ENCODE data around the gene ROGDI. TPM values are rescaled to one million over a fixed set of nuclear protein-coding genes. Genes with fewer than 3 reads are reported as not detected.

The ROGDI gene
- polyA plus RNA-seq, 1 of the 3 experiments (the other 2 are of a cell fraction): 33.6 TPM

DNA sequence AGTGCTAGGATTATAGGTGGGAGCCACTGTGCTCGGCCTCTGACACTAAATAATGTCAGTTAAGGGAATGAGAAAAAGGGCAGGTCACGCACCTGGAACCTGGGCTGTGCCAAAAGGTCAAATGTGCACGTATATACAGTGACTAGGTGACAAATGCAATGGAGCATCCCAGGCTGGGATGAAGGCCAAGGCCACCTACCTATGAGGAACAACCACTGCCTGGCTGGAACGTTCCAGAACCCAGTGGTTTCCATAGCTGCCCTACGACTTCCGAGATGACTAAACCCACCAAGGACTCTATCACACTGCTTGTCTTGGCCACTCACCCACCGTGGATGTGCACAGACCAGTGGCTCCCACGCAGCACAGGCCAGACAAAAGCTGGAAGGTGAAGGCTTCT, 51.5 kb downstream of the ROGDI start:
- Histone ChIP-seq H3K9me2 (no peaks in the 10 kb centered on the region), H3F3A (replicated peaks; ENCODE audit: insufficient read depth) (no peaks in the 10 kb centered on the region), H3K4me3 (ENCODE audit: low read depth in 2 of 2, low read length in 1 of 2) (no peak overlapping the region), H3K9me3 (0 out of 2 replicates have a peak, but pooled peaks cover 6% of the 10 kb centered on the region), H3K9ac (no peak overlapping the region), H3K4me1 (ENCODE audit: control insufficient read depth in 1 of 2, insufficient read depth in 2 of 2, low read depth in 1 of 2, low read length in 1 of 2) (no peaks in the 10 kb centered on the region; a peak in 1 of 4 replicates), H3K27ac (ENCODE audit: low read depth in 2 of 2, low read length in 1 of 2) (no peak overlapping the region), H4K20me1 (ENCODE audit: insufficient read depth) (no peaks in the 10 kb centered on the region), H3K4me2 (no peak overlapping the region), H3K79me2 (ENCODE audit: insufficient read depth) (no peaks in the 10 kb centered on the region), H3K27me3 (ENCODE audit: insufficient read depth) (no peaks in the 10 kb centered on the region), H3K36me3 (replicated peaks in 1 of 2; ENCODE audit: control insufficient read depth in 1 of 2, insufficient read depth in 2 of 2, low read length in 1 of 2) (peaks cover 23 to 41% of the 10 kb centered on the region in 2 experiments), H2AFZ (ENCODE audit: low read depth) (no peak overlapping the region)
- POLR2A ChIA-PET: interaction anchor here (0.5 to 1.3 kb wide), 2 partner anchors 16 to 87 kb away, joined by 3 to 5 read pairs; partner anchors contain the start of genes ANKS3 and DNAAF8
- no peak for TF ChIP-seq NRF1 (IDR thresholded peaks at IDR 0.05; ENCODE audit: low read depth, low read length)
- TF ChIP-seq, protein P1, sequence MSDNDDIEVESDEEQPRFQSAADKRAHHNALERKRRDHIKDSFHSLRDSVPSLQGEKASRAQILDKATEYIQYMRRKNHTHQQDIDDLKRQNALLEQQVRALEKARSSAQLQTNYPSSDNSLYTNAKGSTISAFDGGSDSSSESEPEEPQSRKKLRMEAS (IDR thresholded peaks at IDR 0.05; ENCODE audit: low read depth): no peak
- TF ChIP-seq, protein P2, sequence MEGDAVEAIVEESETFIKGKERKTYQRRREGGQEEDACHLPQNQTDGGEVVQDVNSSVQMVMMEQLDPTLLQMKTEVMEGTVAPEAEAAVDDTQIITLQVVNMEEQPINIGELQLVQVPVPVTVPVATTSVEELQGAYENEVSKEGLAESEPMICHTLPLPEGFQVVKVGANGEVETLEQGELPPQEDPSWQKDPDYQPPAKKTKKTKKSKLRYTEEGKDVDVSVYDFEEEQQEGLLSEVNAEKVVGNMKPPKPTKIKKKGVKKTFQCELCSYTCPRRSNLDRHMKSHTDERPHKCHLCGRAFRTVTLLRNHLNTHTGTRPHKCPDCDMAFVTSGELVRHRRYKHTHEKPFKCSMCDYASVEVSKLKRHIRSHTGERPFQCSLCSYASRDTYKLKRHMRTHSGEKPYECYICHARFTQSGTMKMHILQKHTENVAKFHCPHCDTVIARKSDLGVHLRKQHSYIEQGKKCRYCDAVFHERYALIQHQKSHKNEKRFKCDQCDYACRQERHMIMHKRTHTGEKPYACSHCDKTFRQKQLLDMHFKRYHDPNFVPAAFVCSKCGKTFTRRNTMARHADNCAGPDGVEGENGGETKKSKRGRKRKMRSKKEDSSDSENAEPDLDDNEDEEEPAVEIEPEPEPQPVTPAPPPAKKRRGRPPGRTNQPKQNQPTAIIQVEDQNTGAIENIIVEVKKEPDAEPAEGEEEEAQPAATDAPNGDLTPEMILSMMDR (IDR thresholded peaks at IDR 0.05): no peak
- TF ChIP-seq ELF1 (IDR thresholded peaks at IDR 0.05): no peak
- TF ChIP-seq, protein P3, sequence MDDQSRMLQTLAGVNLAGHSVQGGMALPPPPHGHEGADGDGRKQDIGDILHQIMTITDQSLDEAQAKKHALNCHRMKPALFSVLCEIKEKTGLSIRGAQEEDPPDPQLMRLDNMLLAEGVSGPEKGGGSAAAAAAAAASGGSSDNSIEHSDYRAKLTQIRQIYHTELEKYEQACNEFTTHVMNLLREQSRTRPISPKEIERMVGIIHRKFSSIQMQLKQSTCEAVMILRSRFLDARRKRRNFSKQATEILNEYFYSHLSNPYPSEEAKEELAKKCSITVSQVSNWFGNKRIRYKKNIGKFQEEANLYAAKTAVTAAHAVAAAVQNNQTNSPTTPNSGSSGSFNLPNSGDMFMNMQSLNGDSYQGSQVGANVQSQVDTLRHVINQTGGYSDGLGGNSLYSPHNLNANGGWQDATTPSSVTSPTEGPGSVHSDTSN (IDR thresholded peaks at IDR 0.05): no peak
- TF ChIP-seq YY1 (IDR thresholded peaks at IDR 0.05; ENCODE audit: low read depth): no peak
- no peak for TF ChIP-seq SIN3A (IDR thresholded peaks at IDR 0.05; ENCODE audit: borderline replicate concordance, low read depth, low read length)
- TF ChIP-seq USF2 (IDR thresholded peaks at IDR 0.05; ENCODE audit: borderline replicate concordance, low read depth, low read length): no peak
- no peak for TF ChIP-seq RAD21 (IDR thresholded peaks at IDR 0.05; ENCODE audit: low read length)
- no peak for TF ChIP-seq GATA2 (CRISPR knock-in tag; IDR thresholded peaks at IDR 0.05)
- no peak for TF ChIP-seq RXRA (IDR thresholded peaks at IDR 0.05; ENCODE audit: borderline replicate concordance, low read depth)
- TF ChIP-seq NFIC (IDR thresholded peaks at IDR 0.05; ENCODE audit: borderline replicate concordance): no peak
- TF ChIP-seq TAF1 (IDR thresholded peaks at IDR 0.05; ENCODE audit: borderline replicate concordance, low read depth, low read length): no peak
- no peak for TF ChIP-seq FOSL2 (IDR thresholded peaks at IDR 0.05; ENCODE audit: borderline replicate concordance, low read depth)
- no peak for TF ChIP-seq GABPA (IDR thresholded peaks at IDR 0.05; ENCODE audit: low read depth)
- TF ChIP-seq IRF3 (IDR thresholded peaks at IDR 0.05; ENCODE audit: low read depth, low read length): no peak
- TF ChIP-seq POLR2AphosphoS5 (IDR thresholded peaks at IDR 0.05; ENCODE audit: low read depth, low read length): no peak
- 95% methylated on average over 8 of the region's 8 CpGs for WGBS (ENCODE audit: low lambda C conversion rate)
- DNase-seq: no peak
- CTCF ChIA-PET: no interaction called here
